IPS-15b (cell line): ENCODE results near the gene PRKN.

Experiments
- H3K27me3 ChIP-seq: one replicate; pipeline ENCODE4 v1.6.1; 2013; ENCODE audit warnings: low read length; ENCODE audit not compliant: control insufficient read depth, insufficient read depth
- H3K36me3 ChIP-seq: one replicate; pipeline ENCODE4 v1.6.1; 2013; ENCODE audit warnings: low read length; ENCODE audit not compliant: control insufficient read depth, insufficient read depth
- H3K4me1 ChIP-seq: one replicate; pipeline ENCODE4 v1.6.1; 2013; ENCODE audit warnings: mild to moderate bottlenecking, low read length; ENCODE audit not compliant: control insufficient read depth, insufficient read depth
- H3K4me3 ChIP-seq: one replicate; pipeline ENCODE4 v1.5.1; 2013; ENCODE audit warnings: low read depth, low read length
- H3K9ac ChIP-seq: one replicate; pipeline ENCODE4 v1.6.1; 2013; ENCODE audit warnings: low read depth, mild to moderate bottlenecking, low read length
- H3K9me3 ChIP-seq: one replicate; pipeline ENCODE4 v1.6.1; 2013; ENCODE audit warnings: mild to moderate bottlenecking, low read length; ENCODE audit not compliant: control insufficient read depth, insufficient read depth

PRKN gene

DNA sequence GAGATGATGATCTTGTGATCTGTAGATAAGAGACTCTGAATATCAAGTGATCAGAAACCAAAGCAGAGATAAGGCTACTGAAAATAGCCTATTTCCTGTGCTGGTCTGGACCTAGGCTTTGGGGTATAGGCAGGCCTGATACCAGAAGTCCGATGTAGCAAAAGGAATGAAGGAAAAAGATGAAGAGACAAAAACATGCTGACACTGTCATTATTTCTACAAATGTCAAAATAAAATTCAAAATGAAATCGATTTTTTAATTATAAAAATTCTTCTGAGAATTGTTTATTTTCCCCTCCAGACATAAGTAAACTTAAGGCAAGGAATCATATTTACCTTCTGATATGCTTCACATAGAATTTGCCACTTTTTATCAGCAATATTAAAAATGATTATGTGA is 252.8 kb downstream of the PRKN start:
- Histone ChIP-seq H3K9me3 (no peaks in the 10 kb centered on the region), H3K9ac (no peak overlapping the region), H3K4me3 (no peak overlapping the region), H3K4me1 (no peaks in the 10 kb centered on the region), H3K27me3 (no peaks in the 10 kb centered on the region), H3K36me3 (no peaks in the 10 kb centered on the region)

DNA sequence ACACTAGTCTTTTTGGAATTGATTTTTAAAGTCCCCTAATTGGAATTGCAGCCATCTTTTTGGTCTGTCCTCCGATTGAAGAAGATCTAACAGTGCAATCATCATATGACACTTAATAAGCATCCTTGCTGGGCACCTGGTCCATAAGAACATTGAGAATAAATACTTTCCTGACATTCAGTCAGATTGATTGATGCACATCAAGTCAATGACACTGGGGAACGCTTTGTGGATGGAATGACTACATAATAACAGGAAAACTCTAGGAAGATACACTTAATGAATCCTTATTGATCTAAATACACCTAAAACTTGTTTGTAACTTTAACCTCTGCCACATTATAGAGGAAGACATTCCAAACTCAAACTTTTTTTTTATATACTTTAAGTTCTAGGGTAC is 255.7 kb downstream of the PRKN start:
- no peaks in the 10 kb centered on the region for H3K9me3 ChIP-seq
- H3K4me1 ChIP-seq, result no peaks in the 10 kb centered on the region
- H3K36me3 ChIP-seq, result no peaks in the 10 kb centered on the region
- no peak overlapping the region for H3K9ac ChIP-seq
- H3K4me3 ChIP-seq, result no peak overlapping the region
- no peaks in the 10 kb centered on the region for H3K27me3 ChIP-seq

DNA sequence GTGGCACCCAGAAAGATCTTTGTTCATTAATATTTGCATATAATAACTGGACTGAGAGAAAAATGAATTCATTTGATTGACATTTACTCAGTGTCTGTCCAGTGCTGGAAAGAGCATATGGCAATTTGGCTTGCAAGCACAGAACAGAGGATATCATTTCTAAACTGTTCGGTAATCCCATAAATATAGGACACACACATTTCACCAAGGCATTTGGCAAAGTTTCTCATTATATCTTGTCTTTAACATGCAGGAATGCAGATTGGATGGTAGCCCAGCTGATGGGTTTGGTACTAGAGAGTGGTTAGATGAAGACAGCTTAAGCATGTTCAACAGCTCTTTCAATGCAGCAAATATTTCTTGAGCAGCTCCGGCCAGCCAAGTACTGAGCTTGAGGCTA is 259.2 kb downstream of the PRKN start:
- H3K9me3 ChIP-seq, result no peaks in the 10 kb centered on the region
- no peak overlapping the region for H3K9ac ChIP-seq
- H3K4me3 ChIP-seq, result no peak overlapping the region
- no peaks in the 10 kb centered on the region for H3K4me1 ChIP-seq
- no peaks in the 10 kb centered on the region for H3K27me3 ChIP-seq
- H3K36me3 ChIP-seq, result no peaks in the 10 kb centered on the region

DNA sequence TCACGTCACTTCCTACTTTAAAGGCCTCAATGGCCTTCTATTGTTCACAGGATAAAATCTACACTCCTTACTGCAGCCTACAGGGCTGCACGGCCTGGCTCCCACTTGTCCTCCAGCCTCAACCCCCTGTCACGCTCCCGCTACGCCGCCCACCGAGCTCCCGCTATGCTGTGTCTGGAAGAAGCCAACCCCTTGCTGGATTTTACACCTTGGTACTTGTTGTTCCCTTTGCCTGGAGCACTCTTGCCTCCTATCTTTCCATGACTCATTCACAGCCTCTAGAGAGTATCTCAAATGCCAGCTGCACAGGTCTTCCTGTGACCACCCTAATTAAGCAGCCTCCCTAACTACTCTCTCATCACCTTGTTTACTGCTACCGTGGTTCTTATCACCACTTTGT is 259.9 kb downstream of the PRKN start:
- no peaks in the 10 kb centered on the region for H3K27me3 ChIP-seq
- H3K9me3 ChIP-seq, result no peaks in the 10 kb centered on the region
- no peaks in the 10 kb centered on the region for H3K4me1 ChIP-seq
- no peak overlapping the region for H3K4me3 ChIP-seq
- no peaks in the 10 kb centered on the region for H3K36me3 ChIP-seq
- no peak overlapping the region for H3K9ac ChIP-seq

DNA sequence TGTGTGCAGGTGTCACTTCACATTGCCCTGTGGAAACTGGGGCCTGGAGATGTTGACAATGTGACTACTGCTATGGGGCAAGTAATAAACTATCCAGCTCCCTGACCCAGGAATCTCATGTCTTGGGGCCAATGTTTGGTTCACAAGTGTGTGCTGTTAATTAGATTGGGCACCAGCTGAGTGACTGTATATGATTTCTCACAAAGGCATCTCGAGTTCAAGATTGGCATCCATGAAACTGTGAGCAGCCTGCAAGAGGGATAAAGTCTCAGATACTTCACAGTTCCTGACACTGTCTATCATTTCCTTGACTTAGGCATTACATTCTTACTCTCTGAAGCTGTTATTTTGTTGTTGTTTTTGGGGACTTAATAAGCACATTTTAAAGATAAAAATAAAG is 264.0 kb downstream of the PRKN start:
- no peaks in the 10 kb centered on the region for H3K4me1 ChIP-seq
- H3K9me3 ChIP-seq, result no peaks in the 10 kb centered on the region
- no peak overlapping the region for H3K4me3 ChIP-seq
- no peaks in the 10 kb centered on the region for H3K27me3 ChIP-seq
- no peak overlapping the region for H3K9ac ChIP-seq
- no peaks in the 10 kb centered on the region for H3K36me3 ChIP-seq

DNA sequence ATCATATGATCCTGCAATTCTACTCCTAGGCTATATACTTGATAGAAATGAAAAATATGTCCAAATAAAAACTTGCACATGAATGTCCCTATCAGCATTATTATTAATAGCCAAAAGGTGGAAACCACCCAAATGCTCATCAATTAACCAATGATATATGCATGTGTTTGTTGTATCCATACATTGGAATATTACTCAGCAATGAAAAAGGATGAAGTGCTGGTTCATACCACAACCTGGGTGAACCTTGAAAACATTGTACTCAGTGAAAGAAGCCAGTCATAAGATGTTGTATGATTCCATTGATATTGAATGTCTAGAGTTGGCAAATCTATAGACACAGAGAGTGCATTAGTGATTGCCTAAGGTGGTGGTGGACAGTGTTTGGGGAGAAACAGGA is 267.6 kb downstream of the PRKN start:
- Histone ChIP-seq H3K36me3 (no peaks in the 10 kb centered on the region), H3K4me3 (no peak overlapping the region), H3K27me3 (no peaks in the 10 kb centered on the region), H3K9ac (no peak overlapping the region), H3K4me1 (no peaks in the 10 kb centered on the region), H3K9me3 (no peaks in the 10 kb centered on the region)

DNA sequence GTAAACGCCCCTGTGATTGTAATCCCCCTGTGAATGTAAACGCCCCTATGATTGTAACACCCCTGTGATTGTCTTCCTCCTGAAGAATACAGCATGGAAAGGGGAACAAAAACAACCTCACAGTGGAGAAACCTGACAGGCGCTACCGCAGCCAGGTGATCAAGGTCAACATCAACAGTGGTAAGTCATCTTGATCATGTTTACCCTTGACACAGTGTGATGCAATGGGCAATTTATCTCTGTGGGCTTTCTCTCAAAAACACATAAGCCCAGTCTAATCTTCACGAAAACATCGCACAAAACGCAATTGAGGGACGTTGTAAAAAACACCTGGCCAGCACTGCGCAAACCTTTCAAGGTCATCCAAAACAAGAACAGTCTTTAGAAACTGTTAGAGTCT is 277.2 kb downstream of the PRKN start:
- H3K9ac ChIP-seq, result no peak overlapping the region
- no peaks in the 10 kb centered on the region for H3K9me3 ChIP-seq
- H3K36me3 ChIP-seq, result no peaks in the 10 kb centered on the region
- H3K4me3 ChIP-seq, result no peak overlapping the region
- no peaks in the 10 kb centered on the region for H3K27me3 ChIP-seq
- H3K4me1 ChIP-seq, result no peaks in the 10 kb centered on the region

DNA sequence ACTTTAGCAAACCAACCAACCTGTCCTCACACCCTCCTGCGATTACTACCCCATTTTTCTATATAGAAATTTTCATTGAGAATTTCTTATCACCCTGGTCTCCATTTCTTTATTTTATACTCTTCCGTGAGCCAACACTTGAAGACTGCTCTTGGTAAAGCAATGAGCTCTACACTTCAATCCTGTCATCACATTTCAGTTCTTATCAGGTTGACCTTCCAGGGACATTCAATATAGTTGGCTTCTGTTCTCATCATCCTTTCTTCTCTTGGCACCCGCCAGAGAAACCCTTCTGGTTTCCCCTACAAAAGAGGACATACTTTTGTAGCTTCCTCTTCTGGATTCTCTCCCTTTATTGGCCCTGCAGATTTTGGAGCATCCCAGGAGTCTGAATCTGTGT is 279.3 kb downstream of the PRKN start:
- Histone ChIP-seq H3K9me3 (no peaks in the 10 kb centered on the region), H3K36me3 (no peaks in the 10 kb centered on the region), H3K9ac (no peak overlapping the region), H3K4me3 (no peak overlapping the region), H3K27me3 (no peaks in the 10 kb centered on the region), H3K4me1 (no peaks in the 10 kb centered on the region)

DNA sequence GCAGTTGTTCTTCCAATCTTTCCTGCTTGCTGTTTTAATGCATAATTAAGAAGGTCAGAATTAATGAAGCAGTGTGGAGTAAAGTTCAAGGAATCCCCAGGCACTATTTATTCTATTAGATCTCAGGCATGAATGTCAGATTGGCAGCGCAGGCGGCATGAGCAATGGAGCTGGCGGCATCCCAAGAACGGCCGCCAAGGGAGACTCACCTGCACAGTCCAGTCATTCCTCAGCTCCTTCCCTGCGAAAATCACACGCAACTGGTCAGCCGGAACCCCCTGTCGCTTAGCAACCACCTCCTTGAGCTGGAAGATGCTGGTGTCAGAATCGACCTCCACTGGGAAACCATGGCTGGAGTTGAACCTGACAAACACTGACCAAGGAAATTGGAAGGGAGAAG is 284.5 kb downstream of the PRKN start:
- H3K9ac ChIP-seq, result no peak overlapping the region
- no peaks in the 10 kb centered on the region for H3K4me1 ChIP-seq
- H3K9me3 ChIP-seq, result no peaks in the 10 kb centered on the region
- no peak overlapping the region for H3K4me3 ChIP-seq
- H3K27me3 ChIP-seq, result no peaks in the 10 kb centered on the region
- H3K36me3 ChIP-seq, result no peaks in the 10 kb centered on the region

DNA sequence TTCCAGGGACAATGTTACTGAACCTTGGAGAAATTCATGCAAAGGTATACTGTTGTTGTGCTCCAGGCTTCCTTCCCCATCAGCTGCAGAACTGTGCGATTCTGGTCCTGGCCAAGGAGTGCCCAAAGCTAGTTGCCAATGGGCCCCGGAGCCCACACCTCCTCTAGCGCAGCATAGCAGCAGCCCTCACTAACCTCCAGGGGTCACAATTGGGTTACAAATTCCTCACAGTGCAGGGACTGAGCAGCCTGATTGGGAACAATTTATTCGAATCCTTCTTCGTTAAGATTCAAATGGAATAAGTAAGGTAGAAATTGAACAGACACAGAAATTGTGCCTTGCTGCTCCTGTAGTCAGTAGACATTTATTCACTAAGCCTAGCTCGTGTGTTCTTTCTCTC is 284.9 kb downstream of the PRKN start:
- no peaks in the 10 kb centered on the region for H3K9me3 ChIP-seq
- no peak overlapping the region for H3K9ac ChIP-seq
- H3K27me3 ChIP-seq, result no peaks in the 10 kb centered on the region
- H3K36me3 ChIP-seq, result no peaks in the 10 kb centered on the region
- no peaks in the 10 kb centered on the region for H3K4me1 ChIP-seq
- no peak overlapping the region for H3K4me3 ChIP-seq

DNA sequence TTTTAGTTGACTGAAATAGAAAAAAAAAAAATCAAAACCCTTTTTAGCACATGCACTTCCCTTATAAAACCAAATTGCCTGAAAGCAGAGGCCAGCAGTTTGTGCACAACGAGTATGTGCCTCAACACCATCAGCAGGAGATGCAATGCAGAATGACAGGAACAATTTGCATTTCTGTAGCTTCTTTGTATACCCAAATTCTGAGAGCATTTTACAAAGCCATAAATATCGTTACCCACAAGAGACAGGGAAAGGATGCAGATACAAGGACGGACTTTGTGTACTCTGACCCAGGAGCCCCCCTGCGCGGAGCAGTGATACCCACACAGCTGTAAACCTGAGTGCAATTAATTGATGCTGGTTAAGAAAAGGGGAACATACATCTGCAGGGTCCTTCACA is 285.6 kb downstream of the PRKN start:
- Histone ChIP-seq H3K4me3 (no peak overlapping the region), H3K36me3 (no peaks in the 10 kb centered on the region), H3K9ac (no peak overlapping the region), H3K27me3 (no peaks in the 10 kb centered on the region), H3K4me1 (no peaks in the 10 kb centered on the region), H3K9me3 (no peaks in the 10 kb centered on the region)

DNA sequence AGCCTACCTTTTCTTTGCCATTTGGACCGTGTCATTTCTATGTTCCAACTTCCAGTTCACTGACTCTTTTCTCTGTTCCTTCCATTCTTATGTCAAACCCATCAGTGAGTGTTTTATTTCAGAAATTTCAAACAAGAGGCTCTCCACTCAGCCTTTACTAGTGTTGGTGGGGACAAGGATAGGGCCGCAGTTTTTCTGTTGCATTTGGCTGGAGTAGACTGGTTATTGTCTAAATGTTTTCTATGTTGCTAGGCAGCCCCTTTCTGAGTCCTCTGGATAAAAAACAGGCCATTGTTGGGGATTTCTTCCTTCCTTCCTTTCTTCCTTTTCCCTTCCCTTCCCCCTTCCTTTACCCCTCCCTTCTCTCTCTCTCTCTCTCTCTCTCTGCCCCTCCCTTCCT is 288.6 kb downstream of the PRKN start:
- no peak overlapping the region for H3K4me3 ChIP-seq
- H3K36me3 ChIP-seq, result no peaks in the 10 kb centered on the region
- no peaks in the 10 kb centered on the region for H3K9me3 ChIP-seq
- no peaks in the 10 kb centered on the region for H3K4me1 ChIP-seq
- H3K27me3 ChIP-seq, result no peaks in the 10 kb centered on the region
- no peak overlapping the region for H3K9ac ChIP-seq

DNA sequence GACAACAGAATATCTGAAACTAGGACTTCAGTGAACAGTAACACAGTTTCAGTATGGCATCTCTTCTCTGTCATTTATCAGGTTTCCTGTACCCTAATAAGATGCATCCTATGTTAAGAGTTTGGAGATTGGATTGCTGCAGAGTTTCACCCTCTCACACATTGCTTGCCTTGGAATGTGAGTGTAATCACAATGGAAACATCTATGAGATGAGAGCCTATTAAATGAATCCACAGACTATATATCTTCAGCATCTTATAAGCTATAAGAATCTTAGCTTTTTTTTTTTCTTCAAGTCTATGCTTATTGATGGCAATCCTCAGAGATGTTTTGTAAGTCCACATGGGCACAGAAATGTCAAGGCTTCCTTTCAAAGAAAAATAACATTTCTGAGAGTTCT is 292.5 kb downstream of the PRKN start:
- Histone ChIP-seq H3K4me1 (no peaks in the 10 kb centered on the region), H3K9ac (no peak overlapping the region), H3K4me3 (no peak overlapping the region), H3K27me3 (no peaks in the 10 kb centered on the region), H3K9me3 (no peaks in the 10 kb centered on the region), H3K36me3 (no peaks in the 10 kb centered on the region)
